GM19023 (cell line): ENCODE results near the gene KIAA1210.

ENCODE experiments used
- ATAC-seq: cut with Tn5 transposase; IDR thresholded peaks from one replicate; pipeline ENCODE4 v1.9.1; 2021; ENCODE audit warnings: mild to moderate bottlenecking, moderate library complexity; ENCODE audit not compliant: unreplicated experiment

KIAA1210 gene

GRCh38 chrX:119127650-119128049, at the start of gene KIAA1210:
KIAA1210 (minus strand) TSS chrX:119127812; CDS start chrX:119123642, 4,170 bp downstream.
- no peak for ATAC-seq

- ATAC-seq, result no peak
These were observed 49.7 kb upstream of the KIAA1210 start for GRCh38 chrX:119177278-119177677.

- ATAC-seq, result no peak
These were observed 47.3 kb upstream of the KIAA1210 start for GRCh38 chrX:119174900-119175299.

- no peak for ATAC-seq
These were observed 40.5 kb upstream of the KIAA1210 start for GRCh38 chrX:119168104-119168503.

GRCh38 chrX:119158226-119158625, 30.6 kb upstream of the KIAA1210 start:
- no peak for ATAC-seq

GRCh38 chrX:119156241-119156640, 28.6 kb upstream of the KIAA1210 start:
- no peak for ATAC-seq

GRCh38 chrX:119155416-119156035, 27.9 kb upstream of the KIAA1210 start:
- ATAC-seq, result no peak

- ATAC-seq, result no peak
These were observed 23.4 kb upstream of the KIAA1210 start for GRCh38 chrX:119151051-119151380.

- ATAC-seq, result no peak
These were observed 22.8 kb upstream of the KIAA1210 start for GRCh38 chrX:119150163-119151050.

- ATAC-seq, result no peak
These were observed 19.9 kb upstream of the KIAA1210 start for GRCh38 chrX:119147486-119147885.

GRCh38 chrX:119145241-119145653, 17.6 kb upstream of the KIAA1210 start:
- no peak for ATAC-seq

- no peak for ATAC-seq
These were observed 6.9 kb upstream of the KIAA1210 start for GRCh38 chrX:119134466-119134865.

GRCh38 chrX:119132961-119133360, 5.3 kb upstream of the KIAA1210 start:
- ATAC-seq, result no peak

GRCh38 chrX:119132316-119132715, 4.7 kb upstream of the KIAA1210 start:
- ATAC-seq, result no peak

GRCh38 chrX:119130911-119131310, 3.3 kb upstream of the KIAA1210 start:
- no peak for ATAC-seq

- ATAC-seq, result no peak
These were observed 6.3 kb downstream of the KIAA1210 start for GRCh38 chrX:119121341-119121740.

GRCh38 chrX:119118780-119119395, 8.7 kb downstream of the KIAA1210 start:
- peak; percentile 90 for ATAC-seq

GRCh38 chrX:119107206-119107605, 20.4 kb downstream of the KIAA1210 start:
- ATAC-seq, result no peak

GRCh38 chrX:119105826-119106225, 21.8 kb downstream of the KIAA1210 start:
- ATAC-seq, result no peak

- ATAC-seq, result no peak
These were observed 26.4 kb downstream of the KIAA1210 start for GRCh38 chrX:119101168-119101567.

GRCh38 chrX:119095936-119096335, 31.7 kb downstream of the KIAA1210 start:
- no peak for ATAC-seq

GRCh38 chrX:119094819-119095218, 32.8 kb downstream of the KIAA1210 start:
- ATAC-seq, result no peak
